Erythroblast (primary cell): ENCODE results near the gene CISD1.

Experiments
- GATA1 ChIP-seq: IDR thresholded peaks from 2 replicates; pipeline ENCODE4 v1.6.1; 2011; ENCODE audit warnings: low read depth, mild to moderate bottlenecking, control low read depth, low read length, moderate library complexity
- POLR2A ChIP-seq: IDR thresholded peaks from 2 replicates; pipeline ENCODE4 v1.6.1; 2011; ENCODE audit warnings: mild to moderate bottlenecking, low read length

DNA sequence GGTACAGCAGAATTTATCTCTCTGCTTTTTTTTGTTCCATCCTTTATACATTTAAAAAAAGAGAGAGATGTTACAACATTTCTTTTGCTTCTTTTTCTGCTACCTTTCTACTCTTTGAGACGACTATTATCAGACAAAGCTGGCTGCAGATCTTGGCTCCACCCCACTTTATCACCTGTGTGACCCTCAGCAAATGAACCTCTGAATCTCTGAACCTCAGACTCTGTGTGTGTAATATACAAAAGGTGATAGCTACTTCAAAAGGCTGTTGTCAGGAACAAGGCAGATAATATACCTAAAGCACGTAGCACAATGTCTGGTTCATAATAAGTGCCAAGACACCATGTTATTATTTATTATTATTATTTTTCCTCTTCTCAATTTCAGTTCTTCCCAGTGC lies 33.3 kb downstream of the CISD1 start:
- TF ChIP-seq POLR2A (no peak), GATA1 (no peak)
